ENCODE results near the gene ROBO4. TPM values are rescaled to one million over a fixed set of nuclear protein-coding genes. Genes with fewer than 3 reads are reported as not detected.

Gene ROBO4
- total RNA-seq, 1 donor from 2014 or later: not detected

GRCh38 chr11:124884340-124884739 lies 13.3 kb downstream of the ROBO4 start:
- H3K27ac Mint-ChIP-seq: no peak overlapping the region
- POLR2A ChIA-PET: no interaction called here
- ATAC-seq (ENCODE audit: low read depth): no peak
- no peaks in the 10 kb centered on the region for H3K4me1 Mint-ChIP-seq
- H3K4me3 Mint-ChIP-seq: no peak overlapping the region
- H3K36me3 Mint-ChIP-seq (ENCODE audit: low read depth): no peaks in the 10 kb centered on the region
- H3K9me3 Mint-ChIP-seq: no peaks in the 10 kb centered on the region
- peaks cover 25% of the 10 kb centered on the region for H3K27me3 Mint-ChIP-seq
- no peak for DNase-seq
- intact Hi-C loops (cut with micrococcal nuclease): no loop called here
- no peak for TF ChIP-seq CTCF (IDR thresholded peaks at IDR 0.05)
- CTCF ChIA-PET: no interaction called here

- Mint-ChIP-seq H3K36me3 (ENCODE audit: low read depth) (no peaks in the 10 kb centered on the region), H3K9me3 (no peaks in the 10 kb centered on the region), H3K4me1 (peaks cover 3% of the 10 kb centered on the region), H3K27ac (no peak overlapping the region), H3K4me3 (no peak overlapping the region), H3K27me3 (peaks cover 39% of the 10 kb centered on the region)
- ATAC-seq (ENCODE audit: low read depth): no peak
- intact Hi-C loops (cut with micrococcal nuclease): no loop called here
- no peak for DNase-seq
- CTCF ChIA-PET: no interaction called here
- no peak for TF ChIP-seq CTCF (IDR thresholded peaks at IDR 0.05)
- POLR2A ChIA-PET: no interaction called here
Observed at GRCh38 chr11:124882339-124883071, 15.2 kb downstream of the ROBO4 start.

GRCh38 chr11:124880958-124881357 lies 16.7 kb downstream of the ROBO4 start:
- CTCF ChIA-PET: no interaction called here
- Mint-ChIP-seq H3K27ac (no peak overlapping the region), H3K36me3 (ENCODE audit: low read depth) (peaks cover 2% of the 10 kb centered on the region), H3K4me3 (no peak overlapping the region), H3K4me1 (peaks cover 16% of the 10 kb centered on the region), H3K9me3 (no peaks in the 10 kb centered on the region), H3K27me3 (peaks cover 42% of the 10 kb centered on the region)
- POLR2A ChIA-PET: no interaction called here
- ATAC-seq (ENCODE audit: low read depth) (no peak), DNase-seq (no peak)
- no peak for TF ChIP-seq CTCF (IDR thresholded peaks at IDR 0.05)
- intact Hi-C loops (cut with micrococcal nuclease): no loop called here

- Mint-ChIP-seq H3K4me1 (peaks cover 18% of the 10 kb centered on the region), H3K36me3 (ENCODE audit: low read depth) (peaks cover 2% of the 10 kb centered on the region), H3K27me3 (peaks cover 40% of the 10 kb centered on the region), H3K4me3 (no peak overlapping the region), H3K9me3 (no peaks in the 10 kb centered on the region), H3K27ac (no peak overlapping the region)
- ChIA-PET POLR2A (no interaction called here), CTCF (no interaction called here)
- intact Hi-C loops (cut with micrococcal nuclease): no loop called here
- TF ChIP-seq CTCF (IDR thresholded peaks at IDR 0.05): no peak
- DNase-seq (no peak), ATAC-seq (ENCODE audit: low read depth) (no peak)
Observed at GRCh38 chr11:124880290-124880611, 17.4 kb downstream of the ROBO4 start.

- CTCF ChIA-PET: no interaction called here
- Mint-ChIP-seq H3K4me1 (peaks cover 18% of the 10 kb centered on the region), H3K9me3 (no peaks in the 10 kb centered on the region), H3K36me3 (ENCODE audit: low read depth) (peaks cover 2% of the 10 kb centered on the region), H3K27ac (no peak overlapping the region), H3K4me3 (no peak overlapping the region), H3K27me3 (peaks cover 41% of the 10 kb centered on the region)
- TF ChIP-seq CTCF (IDR thresholded peaks at IDR 0.05): no peak
- DNase-seq (no peak), ATAC-seq (ENCODE audit: low read depth) (no peak)
- POLR2A ChIA-PET: no interaction called here
- intact Hi-C loops (cut with micrococcal nuclease): no loop called here
Observed at GRCh38 chr11:124879493-124880289, 18.0 kb downstream of the ROBO4 start.

All from activated B cell treated with CpG ODN at 0.5 μM for 24 hours (primary cell).